NCI-H2029 (cell line): ENCODE measurements around the gene DUS4L.

Experiments
- DNase-seq: peaks from one replicate; lab custom pipeline; 2025; lab: John Stamatoyannopoulos, UW

DUS4L gene

DNA sequence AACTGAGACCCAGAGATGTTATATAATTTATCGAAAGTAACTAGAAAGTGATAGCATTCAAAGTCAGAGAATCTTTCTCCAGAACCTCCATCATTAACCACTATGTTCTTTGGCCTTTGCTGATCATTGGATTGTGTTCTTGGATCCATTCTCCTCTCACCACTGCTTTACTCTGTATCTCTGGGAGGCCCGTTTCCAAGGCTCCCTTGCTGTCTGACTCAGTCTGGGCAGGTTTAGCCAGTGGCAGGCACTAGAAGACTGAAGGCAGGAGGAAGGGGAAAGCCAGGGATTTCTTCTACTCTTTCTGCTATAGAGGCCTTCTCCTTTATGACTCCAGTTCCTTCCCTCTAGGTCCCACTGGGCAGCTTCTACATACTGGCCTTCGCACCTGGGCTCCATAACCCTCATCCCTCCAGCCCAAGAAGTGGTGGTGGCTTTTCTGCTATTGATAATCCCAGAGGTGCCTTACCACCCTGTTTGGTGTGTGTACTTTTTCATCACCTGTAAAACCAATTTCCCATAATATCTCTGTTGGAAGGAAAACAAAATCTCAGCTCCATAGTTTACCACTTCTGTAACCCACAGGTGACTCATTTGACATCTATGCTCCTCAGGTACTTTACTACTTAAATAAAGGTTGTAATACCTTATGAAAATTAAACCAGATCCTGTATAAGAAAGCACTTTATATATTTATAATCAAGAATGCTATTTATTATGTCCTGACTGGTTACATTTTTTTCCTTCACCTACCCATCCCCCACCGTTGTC lies 52.3 kb downstream of the DUS4L start:
- no peak for DNase-seq

DNA sequence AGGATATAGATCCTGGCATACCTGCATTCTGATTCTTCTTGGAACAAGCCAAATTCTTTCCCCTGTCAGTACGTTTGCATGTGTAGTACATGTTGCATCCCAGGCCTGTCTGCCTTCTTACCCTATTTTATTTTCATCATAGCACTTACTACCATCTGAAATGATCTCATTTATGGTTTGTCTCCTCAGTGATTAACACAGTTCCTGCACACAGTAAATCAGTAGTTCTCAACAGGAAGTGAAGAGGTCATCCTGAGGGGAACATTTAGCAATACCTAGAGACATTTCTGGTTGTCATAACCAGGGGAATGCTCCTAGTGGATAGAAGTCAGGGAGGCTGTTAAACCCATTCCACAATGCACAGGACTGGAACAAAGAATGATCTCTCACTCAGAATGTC lies 58.7 kb downstream of the DUS4L start:
- no peak for DNase-seq

DNA sequence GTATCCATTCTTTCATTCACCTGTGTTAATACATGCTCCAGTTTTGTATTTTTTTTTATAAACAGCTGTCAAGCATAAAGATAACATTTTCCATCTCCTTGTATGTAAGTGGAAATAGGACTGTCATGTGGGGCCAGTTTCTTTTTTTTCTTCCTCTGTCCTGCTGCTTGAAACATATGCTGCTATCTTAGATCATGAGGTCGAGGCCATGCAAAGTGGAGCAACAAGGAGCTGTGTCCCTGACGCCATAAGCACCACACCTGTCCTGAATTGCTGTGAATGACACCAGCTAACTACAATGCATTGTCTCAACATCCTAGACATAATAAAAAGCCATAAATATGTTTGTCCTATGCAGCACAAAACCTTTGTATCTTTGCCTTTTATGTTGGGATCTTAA lies 59.1 kb downstream of the DUS4L start:
- no peak for DNase-seq

DNA sequence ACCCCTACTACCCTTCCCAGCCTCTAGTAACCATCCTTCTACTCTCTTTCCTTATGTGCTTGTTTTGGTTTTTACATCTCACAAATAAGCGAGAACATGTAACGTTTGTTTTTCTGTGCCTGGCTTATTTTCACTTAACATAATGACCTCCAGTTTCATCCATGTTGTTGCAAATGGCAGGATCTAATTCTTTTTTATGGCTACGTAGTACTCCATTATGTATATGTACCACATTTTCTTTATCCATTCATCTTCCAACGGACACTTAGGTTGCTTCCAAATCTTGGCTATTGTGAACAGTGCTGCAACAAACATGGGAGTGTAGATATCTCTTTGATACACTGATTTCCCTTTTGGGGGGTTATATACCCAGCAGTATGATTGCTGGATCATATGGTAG lies 63.2 kb downstream of the DUS4L start:
- DNase-seq = no peak
